HG03442 (cell line): Measurements from ENCODE around the gene RAI14.
"Not testable (repeated sequence)": the region's sequence is repeated elsewhere in the genome, so short reads cannot be mapped to it uniquely, and the experiment has no call there.

Experiments used
- ATAC-seq: cut with Tn5 transposase; IDR thresholded peaks from one replicate; pipeline ENCODE4 v1.9.1; 2021; ENCODE audit warnings: mild to moderate bottlenecking, moderate library complexity; ENCODE audit not compliant: unreplicated experiment

RAI14 gene

DNA sequence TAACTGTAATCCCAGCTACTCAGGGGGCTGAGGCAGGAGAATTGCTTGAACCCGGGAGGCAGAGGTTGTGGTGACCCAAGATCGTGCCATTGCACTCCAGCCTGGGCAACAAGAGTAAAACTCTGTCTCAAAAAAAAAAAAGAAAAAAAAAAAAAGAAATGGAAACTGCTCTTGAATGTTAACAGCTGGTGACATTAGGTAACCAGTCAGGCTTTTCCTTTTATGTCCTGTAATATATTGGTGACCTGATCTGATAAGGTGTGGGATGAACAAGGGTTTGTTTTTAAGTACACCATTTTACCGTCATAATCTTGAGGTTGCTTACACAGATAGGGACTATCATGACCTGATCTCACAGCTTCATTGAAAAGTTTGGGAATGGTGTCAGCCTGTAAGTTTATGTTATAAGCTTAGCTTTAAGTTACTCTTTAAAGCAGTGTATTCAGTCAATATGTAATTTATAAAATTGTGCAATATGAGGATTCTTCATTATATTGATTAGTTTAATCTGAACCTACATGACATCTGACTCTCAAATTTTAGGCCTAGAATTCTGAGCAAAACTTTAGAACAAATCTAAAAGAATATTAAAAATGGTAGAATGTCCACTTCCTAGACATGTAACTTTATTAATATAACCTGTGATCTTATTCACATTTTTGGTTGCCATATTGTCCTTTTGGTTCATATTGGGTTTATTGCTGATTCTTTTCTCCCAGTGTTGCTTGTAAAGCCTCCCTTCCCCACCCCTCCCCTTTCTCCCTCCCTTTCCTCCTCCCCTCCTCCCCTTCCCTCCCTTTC, 41.4 kb downstream of the RAI14 start:
- ATAC-seq = no peak

DNA sequence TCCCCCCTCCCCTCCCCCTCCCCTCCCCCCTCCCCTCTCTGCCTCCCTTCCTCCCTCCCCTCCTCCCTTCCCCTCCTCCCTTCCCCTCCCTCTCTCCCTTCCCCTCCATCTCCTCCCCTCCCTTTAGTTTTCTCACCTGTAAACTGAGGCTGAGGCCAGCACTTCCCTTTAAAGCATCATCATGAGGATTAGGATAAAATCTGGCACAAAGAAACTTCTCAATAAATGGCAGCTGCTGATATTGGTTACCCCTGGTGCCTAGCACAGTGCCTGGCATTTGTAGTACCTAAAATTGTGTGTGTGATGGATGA, 41.9 kb downstream of the RAI14 start:
- ATAC-seq = no peak

DNA sequence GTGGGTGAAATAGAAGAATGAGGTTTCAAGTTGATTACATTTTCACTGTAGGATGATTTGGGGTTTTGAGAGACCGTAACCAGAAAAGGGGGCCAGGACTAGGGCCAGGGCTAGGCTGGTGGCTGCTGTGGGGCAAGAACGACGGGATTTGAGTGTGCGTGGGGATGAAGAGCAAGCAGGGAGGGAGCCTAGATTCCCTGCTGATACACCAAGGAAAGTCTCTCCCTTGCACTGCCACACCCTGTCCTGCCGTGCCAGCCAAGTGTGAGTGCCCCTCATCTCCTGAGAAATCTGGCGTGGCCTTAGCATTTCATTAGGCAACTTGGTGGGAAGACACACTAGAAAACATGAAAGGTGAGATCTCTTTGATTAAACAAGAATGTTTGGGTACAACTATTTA, 42.6 kb downstream of the RAI14 start:
- ATAC-seq = no peak

- ATAC-seq = no peak
These were observed 43.3 kb downstream of the RAI14 start for GRCh38 chr5:34699155-34700077.

DNA sequence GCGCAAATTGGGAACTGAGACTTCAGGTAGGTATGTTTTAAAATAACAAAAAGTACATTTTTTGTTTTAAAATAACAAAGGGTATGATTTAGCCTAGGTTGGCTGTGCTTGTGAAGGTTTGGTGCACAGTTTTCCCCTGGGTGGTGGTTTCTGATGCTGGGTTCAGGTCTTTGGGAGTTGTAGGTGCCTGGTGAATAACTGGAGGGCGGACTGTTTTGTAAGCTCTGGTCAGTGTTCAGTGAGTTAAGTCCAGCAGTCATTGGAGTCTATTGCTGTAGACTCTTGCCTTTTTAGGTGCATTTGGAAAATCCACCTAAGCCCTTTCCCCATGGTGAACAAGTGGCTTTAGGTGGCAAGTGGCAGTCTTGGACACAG, 43.9 kb downstream of the RAI14 start:
- no peak for ATAC-seq

DNA sequence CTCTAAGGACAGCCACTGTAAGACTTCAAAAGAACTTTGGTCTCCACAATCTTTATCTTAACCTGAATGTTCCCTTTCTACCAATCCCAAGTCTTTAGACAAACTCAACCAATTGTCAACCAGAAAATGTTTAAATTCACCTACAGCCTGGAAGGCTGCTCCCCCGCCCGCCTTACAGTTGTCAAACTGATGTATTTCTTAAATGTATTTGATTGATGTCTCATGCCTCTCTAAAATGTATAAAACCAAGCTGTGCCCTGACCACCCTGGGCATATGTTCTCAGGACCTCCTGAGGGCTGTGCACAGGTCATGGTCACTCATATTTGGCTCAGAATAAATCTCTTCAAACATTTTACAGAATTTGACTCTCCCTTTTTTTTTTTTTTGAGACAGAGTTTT, 45.3 kb downstream of the RAI14 start:
- not testable (repeated sequence) for ATAC-seq

DNA sequence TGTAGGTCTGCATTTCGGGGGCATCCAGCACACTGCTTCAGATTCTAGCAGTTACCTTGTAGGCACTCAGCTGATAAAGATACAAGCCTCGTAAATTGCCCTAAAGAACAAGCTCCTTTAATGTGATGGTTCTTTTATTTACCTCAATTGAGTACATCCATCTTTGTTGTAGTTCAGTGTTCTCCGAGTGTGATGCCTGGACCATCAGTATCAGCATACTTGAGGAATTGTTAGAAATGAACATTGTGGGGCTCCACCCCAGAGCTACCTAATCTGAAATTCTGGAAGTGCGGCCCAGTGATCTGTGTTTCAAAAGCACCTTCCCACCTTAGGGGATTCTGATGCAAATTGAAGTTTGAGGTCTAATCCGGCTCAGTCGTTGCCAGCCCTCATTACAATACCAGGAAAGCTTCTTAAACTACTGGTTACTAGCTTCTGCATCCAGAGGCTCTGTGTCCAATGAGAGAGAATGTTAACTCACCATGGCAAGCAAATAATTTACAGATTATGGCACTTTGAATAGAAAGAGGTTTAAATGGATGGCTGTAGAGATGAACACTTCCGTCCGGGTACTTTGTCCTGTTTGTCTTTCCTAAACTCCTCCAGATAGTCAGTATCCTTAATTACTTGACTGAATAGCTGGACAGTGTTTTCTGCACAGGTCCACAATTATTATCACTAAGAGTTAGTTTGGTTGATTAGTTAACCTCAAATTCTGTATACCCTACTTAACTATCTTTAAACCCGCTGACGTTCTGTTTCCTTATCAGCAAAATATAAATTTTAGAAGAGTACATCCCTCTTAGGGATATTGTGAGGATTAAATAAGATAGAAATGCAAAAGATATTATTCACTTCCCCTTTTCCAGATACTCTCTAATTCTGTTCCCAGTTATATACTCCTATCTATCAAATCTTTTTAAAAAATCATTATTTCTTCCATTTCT, 47.9 kb downstream of the RAI14 start:
- ATAC-seq = no peak

GRCh38 chr5:34706084-34706483, 50.0 kb downstream of the RAI14 start:
- ATAC-seq = no peak

- ATAC-seq = no peak
These were observed 51.5 kb downstream of the RAI14 start for GRCh38 chr5:34707451-34708107.

- no peak for ATAC-seq
These were observed 52.6 kb downstream of the RAI14 start for GRCh38 chr5:34708777-34709176.

DNA sequence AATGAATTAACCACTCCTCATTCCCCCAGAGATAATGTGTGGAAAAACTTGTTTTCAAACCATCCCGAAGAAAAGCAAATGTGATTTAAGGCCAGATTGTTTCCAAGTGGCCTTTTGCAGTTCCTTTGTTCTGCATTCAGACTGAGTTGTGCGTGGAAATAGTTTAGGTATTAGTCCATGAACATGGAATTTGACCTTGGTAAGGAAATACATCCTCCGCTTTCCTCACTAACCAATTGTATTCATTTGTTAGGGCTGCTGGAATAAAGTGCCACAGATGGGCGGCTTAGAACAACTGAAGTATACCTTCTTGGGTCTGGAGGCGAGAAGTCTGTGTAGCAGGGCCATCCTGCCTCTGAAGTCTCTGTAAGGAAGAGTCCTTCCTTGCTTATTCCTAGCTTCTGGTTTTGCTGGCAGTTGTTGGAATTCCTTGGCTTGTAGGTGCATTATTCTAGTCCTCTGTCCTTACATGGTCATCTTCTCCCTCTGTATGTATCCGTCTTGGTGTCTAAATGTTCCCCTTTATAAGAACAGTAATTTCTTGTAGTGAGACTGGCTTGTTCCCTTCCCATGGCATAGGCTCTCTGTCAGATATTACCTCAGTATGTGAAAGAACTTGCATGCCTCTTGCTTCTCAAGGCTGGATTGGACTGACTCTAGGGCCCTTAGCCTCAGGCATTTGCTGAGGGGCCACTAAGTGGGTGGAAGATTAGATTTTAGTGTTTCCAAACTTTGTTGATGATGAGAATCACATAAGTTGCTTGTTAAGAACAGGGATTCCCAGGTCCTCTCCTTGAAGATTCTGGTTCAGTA, 53.9 kb downstream of the RAI14 start:
- no peak for ATAC-seq

GRCh38 chr5:34712565-34712964, 56.4 kb downstream of the RAI14 start:
- no peak for ATAC-seq

- no peak for ATAC-seq
These were observed 59.6 kb downstream of the RAI14 start for GRCh38 chr5:34715711-34716110.

- no peak for ATAC-seq
These were observed 60.9 kb downstream of the RAI14 start for GRCh38 chr5:34716986-34717385.

DNA sequence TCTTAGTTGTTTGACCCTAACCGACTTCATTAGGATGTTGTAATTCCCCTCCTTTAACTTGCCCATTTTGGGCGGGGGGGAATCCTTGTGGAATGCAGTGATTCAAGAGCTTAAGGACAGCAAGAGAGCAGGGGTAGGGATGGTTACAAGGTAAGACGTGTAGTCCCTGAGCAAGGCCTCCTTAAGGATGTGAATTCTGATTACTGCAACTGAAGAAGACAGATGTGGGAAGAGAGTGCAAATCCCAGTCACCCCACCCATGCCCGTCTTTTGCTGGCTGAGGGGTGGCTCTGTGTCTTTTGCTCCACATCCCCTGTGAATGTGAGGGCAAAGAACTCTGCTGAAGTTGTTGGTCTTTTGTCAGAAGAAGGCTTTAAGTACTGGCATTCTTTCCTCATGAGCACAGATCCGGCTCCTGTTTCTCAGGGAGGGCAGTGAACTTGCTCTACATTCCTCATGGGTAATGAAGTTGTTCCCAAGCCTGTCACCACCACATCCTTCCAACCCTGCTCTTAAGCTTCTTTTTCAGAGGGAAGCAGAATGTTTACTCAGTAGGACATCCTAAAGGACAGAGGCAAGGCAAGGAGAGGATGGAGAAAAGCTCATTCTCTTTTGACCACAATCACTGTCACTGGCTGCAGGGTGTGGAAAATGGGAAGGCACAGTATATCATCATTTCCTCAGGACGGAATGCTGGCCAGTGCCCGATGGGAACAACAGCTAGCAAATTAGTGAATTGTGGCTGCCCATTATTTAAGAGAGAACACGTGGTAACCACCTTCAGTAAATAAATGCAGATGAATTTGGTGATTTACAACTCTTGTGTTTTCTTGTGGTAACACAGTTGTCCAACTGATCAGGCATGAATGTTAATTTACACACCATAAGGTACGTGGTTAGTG, 61.5 kb downstream of the RAI14 start:
- no peak for ATAC-seq

DNA sequence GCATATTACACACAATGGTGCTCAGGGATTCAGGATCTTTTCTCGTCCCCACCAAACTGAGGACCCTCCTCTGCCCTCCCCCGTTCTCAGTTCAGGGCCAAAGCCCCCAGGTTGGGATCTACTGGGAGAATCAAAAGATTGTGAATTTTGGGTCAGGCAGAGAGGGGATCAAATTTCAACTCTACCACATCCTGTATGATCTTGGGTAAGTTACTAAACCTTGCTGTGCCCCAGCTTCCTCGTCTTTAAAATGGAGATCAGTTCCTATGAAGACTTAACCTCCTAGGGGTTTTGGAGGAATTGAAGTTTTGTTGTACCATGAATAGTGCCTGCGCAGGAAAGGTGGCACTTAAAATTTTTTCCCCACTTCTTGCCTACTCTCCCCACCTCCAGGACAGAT, 62.4 kb downstream of the RAI14 start:
- ATAC-seq = no peak

DNA sequence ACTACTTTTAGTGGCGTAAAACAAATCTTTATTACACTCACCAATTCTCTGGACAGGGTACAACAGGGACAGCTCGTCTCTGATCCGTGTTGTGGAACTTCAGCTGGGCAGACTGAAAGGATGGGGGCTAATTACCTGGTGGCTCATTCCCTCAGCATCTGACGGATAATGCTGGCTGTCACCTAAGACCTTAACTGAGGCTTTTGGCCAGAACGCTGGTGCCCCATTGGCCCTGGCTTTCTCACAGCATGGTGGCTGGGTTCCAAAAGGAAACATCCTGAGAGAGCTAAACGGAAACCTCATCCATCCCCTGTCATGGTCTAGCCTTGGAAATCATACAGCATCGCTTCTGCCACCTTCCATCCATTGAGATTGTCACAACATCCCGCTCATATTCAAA, 62.9 kb downstream of the RAI14 start:
- ATAC-seq = no peak

DNA sequence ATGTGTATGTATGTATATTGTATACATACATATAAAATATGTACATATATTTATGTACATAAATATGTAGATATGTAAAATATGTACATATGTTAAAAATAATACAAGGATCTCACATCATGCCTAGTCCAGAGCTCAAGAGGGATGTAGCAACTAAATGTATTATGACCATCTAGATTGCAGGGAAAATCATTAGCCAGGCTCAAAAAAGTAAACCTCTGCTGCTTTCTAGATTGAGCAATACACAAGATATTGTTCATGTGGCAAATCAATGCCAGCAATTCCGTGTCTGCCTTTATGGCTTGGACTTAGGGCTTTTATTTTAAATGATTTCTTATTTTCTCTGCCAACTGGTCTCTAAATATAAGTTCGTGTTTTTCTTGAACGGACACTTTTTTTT, 65.2 kb downstream of the RAI14 start:
- ATAC-seq = no peak

GRCh38 chr5:34722183-34722582, 66.1 kb downstream of the RAI14 start:
- no peak for ATAC-seq
